IMR-90 (cell line): ENCODE results near the gene TBC1D22A. TPM values are rescaled to one million over a fixed set of nuclear protein-coding genes. Genes with fewer than 3 reads are reported as not detected.

ENCODE experiments used
- ATAC-seq: fragments of 200-7000 bp; cut with Tn5 transposase; 2 replicates; pipeline ENCODE4 v1.9.1; 2020; ENCODE audit warnings: low read depth, mild to moderate bottlenecking, moderate library complexity
- BruUV-seq: library from RNA; stranded (reverse); fragments of 400-500 nt; replicated peaks from 2 replicates; lab custom pipeline; 2021; lab: Mats Ljungman, UMichigan
- CTCF ChIA-PET: fragments of 300-600 bp; formaldehyde crosslinking; extraction: SDS; loops from one replicate; lab custom pipeline; 2021; ENCODE audit warnings: antibody characterized with exemption; lab: Yijun Ruan, JAX
- POLR2A ChIA-PET: fragments of 300-600 bp; sonication (Branson Sonifier 250); formaldehyde crosslinking; loops from one replicate; lab custom pipeline; 2022; ENCODE audit warnings: antibody characterized with exemption; ENCODE audit not compliant: unreplicated experiment; lab: Charles Lee
- DNase-seq: peaks from one replicate; pipeline ENCODE4 v3.0.0; 2013
- H2AFZ ChIP-seq: replicated peaks from 2 replicates; pipeline ENCODE3; 2013; ENCODE audit warnings: low read length, mild to moderate bottlenecking; ENCODE audit not compliant: poor library complexity
- H2AK5ac ChIP-seq: 2 replicates; pipeline ENCODE4 v1.6.1; 2013; ENCODE audit warnings: low read depth, low read length, inconsistent platforms
- H2AK9ac ChIP-seq: replicated peaks from 2 replicates; pipeline ENCODE3; 2013; ENCODE audit warnings: mild to moderate bottlenecking, low read depth, low read length, moderate library complexity; ENCODE audit not compliant: poor library complexity
- H2BK120ac ChIP-seq: 2 replicates; pipeline ENCODE4 v1.6.1; 2013; ENCODE audit warnings: low read depth, low read length, inconsistent platforms
- H2BK15ac ChIP-seq: 3 replicates; pipeline ENCODE4 v1.6.1; 2013; ENCODE audit warnings: low read depth, low read length, inconsistent platforms
- H2BK20ac ChIP-seq: 2 replicates; pipeline ENCODE4 v1.6.1; 2013; ENCODE audit warnings: low read depth, mild to moderate bottlenecking, inconsistent platforms, low read length, moderate library complexity
- H2BK5ac ChIP-seq: 2 replicates; pipeline ENCODE4 v1.6.1; 2013; ENCODE audit warnings: mild to moderate bottlenecking, low read depth, low read length, inconsistent platforms; ENCODE audit not compliant: poor library complexity, severe bottlenecking
- H3K14ac ChIP-seq: replicated peaks from 2 replicates; pipeline ENCODE4 v1.6.1; 2013; ENCODE audit warnings: low read depth, low read length, inconsistent platforms
- H3K18ac ChIP-seq: 2 replicates; pipeline ENCODE4 v1.6.1; 2013; ENCODE audit warnings: low read depth, low read length, control low read depth
- H3K23ac ChIP-seq: 2 replicates; pipeline ENCODE4 v1.6.1; 2013; ENCODE audit warnings: low read depth, low read length, inconsistent platforms
- H3K27ac ChIP-seq: 2 replicates; pipeline ENCODE4 v1.5.1; 2013; ENCODE audit warnings: mild to moderate bottlenecking, control low read depth, low read length; ENCODE audit not compliant: insufficient read depth
- H3K27me3 ChIP-seq: 2 replicates; pipeline ENCODE4 v1.6.1; 2013; ENCODE audit warnings: low read length; ENCODE audit not compliant: control insufficient read depth, insufficient read depth
- H3K36me3 ChIP-seq: 2 replicates; pipeline ENCODE4 v1.6.1; 2013; ENCODE audit warnings: low read length, mixed read lengths; ENCODE audit not compliant: control insufficient read depth, insufficient read depth
- H3K4ac ChIP-seq: 2 replicates; pipeline ENCODE4 v1.6.1; 2013; ENCODE audit warnings: low read depth, low read length, inconsistent platforms
- H3K4me1 ChIP-seq: 2 replicates; pipeline ENCODE4 v1.6.1; 2013; ENCODE audit warnings: low read length, mixed read lengths; ENCODE audit not compliant: control insufficient read depth, insufficient read depth
- H3K4me2 ChIP-seq: 2 replicates; pipeline ENCODE4 v1.6.1; 2013; ENCODE audit warnings: low read depth, mild to moderate bottlenecking, control low read depth, low read length, moderate library complexity
- H3K4me3 ChIP-seq: 2 replicates; pipeline ENCODE4 v1.5.1; 2013; ENCODE audit warnings: low read depth, mild to moderate bottlenecking, control low read depth, low read length, moderate library complexity; ENCODE audit not compliant: insufficient read depth
- H3K56ac ChIP-seq: 2 replicates; pipeline ENCODE4 v1.6.1; 2013; ENCODE audit warnings: low read length, inconsistent platforms; ENCODE audit not compliant: insufficient read depth; ENCODE audit errors: extremely low read depth
- H3K79me1 ChIP-seq, 2 experiments: 2 replicates each; pipeline ENCODE4 v1.6.1; 2013; ENCODE audit warnings: low read length in 2 of 2, inconsistent platforms in 1 of 2, low read depth in 1 of 2
- H3K9ac ChIP-seq: 2 replicates; pipeline ENCODE4 v1.6.1; 2013; ENCODE audit warnings: low read depth, low read length, control low read depth
- H3K9me1 ChIP-seq: 2 replicates; pipeline ENCODE4 v1.6.1; 2013; ENCODE audit warnings: low read length, inconsistent platforms; ENCODE audit not compliant: insufficient read depth
- H3K9me3 ChIP-seq: 2 replicates; pipeline ENCODE4 v1.6.1; 2013; ENCODE audit warnings: low read length; ENCODE audit not compliant: control insufficient read depth, insufficient read depth
- H4K20me1 ChIP-seq: 2 replicates; pipeline ENCODE4 v1.6.1; 2013; ENCODE audit warnings: low read length, inconsistent platforms; ENCODE audit not compliant: insufficient read depth
- H4K5ac ChIP-seq: 2 replicates; pipeline ENCODE4 v1.6.1; 2013; ENCODE audit warnings: mild to moderate bottlenecking, low read depth, low read length, control low read depth
- H4K8ac ChIP-seq, 2 experiments: 2 replicates each; pipeline ENCODE4 v1.6.1; 2013; ENCODE audit warnings: low read depth in 2 of 2, low read length in 2 of 2, control low read depth in 1 of 2, inconsistent platforms in 1 of 2
- H4K91ac ChIP-seq: 2 replicates; pipeline ENCODE4 v1.6.1; 2013; ENCODE audit warnings: low read depth, low read length, inconsistent platforms; ENCODE audit not compliant: insufficient read depth
- BHLHE40 ChIP-seq: fragments of 150-350 bp; IDR thresholded peaks from 2 replicates; pipeline ENCODE4 v1.6.1; 2016; ENCODE audit warnings: mild to moderate bottlenecking, low read depth, low read length
- CEBPB ChIP-seq: IDR thresholded peaks from 2 replicates; pipeline ENCODE4 v1.6.1; 2012; ENCODE audit warnings: low read depth, low read length, improper control_type of control experiment
- CTCF ChIP-seq: conservative IDR thresholded peaks from 2 replicates; pipeline ENCODE4 v1.5.1; 2012; ENCODE audit warnings: mild to moderate bottlenecking, low read depth, low read length, improper control_type of control experiment
- ELK1 ChIP-seq: fragments of 150-350 bp; IDR thresholded peaks from 2 replicates; pipeline ENCODE4 v1.6.1; 2016; ENCODE audit warnings: low read depth, mild to moderate bottlenecking, low read length, moderate library complexity, borderline replicate concordance
- FOS ChIP-seq: fragments of 150-350 bp; IDR thresholded peaks from 2 replicates; pipeline ENCODE4 v1.6.1; 2016; ENCODE audit warnings: low read depth, low read length
- MAFK ChIP-seq: IDR thresholded peaks from 2 replicates; pipeline ENCODE4 v1.6.1; 2012; ENCODE audit warnings: low read depth, low read length, improper control_type of control experiment
- MAZ ChIP-seq: IDR thresholded peaks from 2 replicates; pipeline ENCODE4 v1.6.1; 2012; ENCODE audit warnings: low read depth, mild to moderate bottlenecking, low read length, improper control_type of control experiment, moderate library complexity, borderline replicate concordance
- MXI1 ChIP-seq: IDR thresholded peaks from 2 replicates; pipeline ENCODE4 v1.6.1; 2012; ENCODE audit warnings: low read depth, mild to moderate bottlenecking, low read length, moderate library complexity, borderline replicate concordance
- POLR2A ChIP-seq: IDR thresholded peaks from 2 replicates; pipeline ENCODE4 v1.6.1; 2012; ENCODE audit warnings: mild to moderate bottlenecking, low read depth, low read length
- RAD21 ChIP-seq: IDR thresholded peaks from 2 replicates; pipeline ENCODE4 v1.6.1; 2012; ENCODE audit warnings: low read length, improper control_type of control experiment
- RCOR1 ChIP-seq: IDR thresholded peaks from 2 replicates; pipeline ENCODE4 v1.6.1; 2012; ENCODE audit warnings: mild to moderate bottlenecking, low read length, improper control_type of control experiment; ENCODE audit not compliant: insufficient replicate concordance
- RFX5 ChIP-seq: IDR thresholded peaks from 2 replicates; pipeline ENCODE4 v1.8.0; 2012; ENCODE audit warnings: low read depth, mild to moderate bottlenecking, low read length, moderate library complexity
- SMC3 ChIP-seq: fragments of 150-350 bp; IDR thresholded peaks from 2 replicates; pipeline ENCODE4 v1.6.1; 2016; ENCODE audit warnings: low read depth, mild to moderate bottlenecking, antibody characterized with exemption, low read length, moderate library complexity
- WGBS, 2 experiments: methylation state at CpG; one replicate each; pipeline versions ENCODE4 v1.1.5 to v1.1.7; 2013; ENCODE audit warnings: missing lambda C conversion rate in 2 of 2; ENCODE audit not compliant: insufficient read length in 1 of 2; ENCODE audit errors: extremely low coverage in 2 of 2; 5-methylcytosine and 5-hydroxymethylcytosine counted together
- dilution Hi-C: fragments of 300-500 bp; cut with HindIII; formaldehyde crosslinking; loops from one replicate; pipeline ENCODE4 v1.14.3; 2018; ENCODE audit warnings: low sequenced_read_pairs; ENCODE audit not compliant: unreplicated experiment
- in situ Hi-C: fragments of 300-500 bp; cut with MboI; formaldehyde crosslinking; loops from 3 replicates; pipeline ENCODE4 v1.14.3; 2019; ENCODE audit warnings: low sequenced_read_pairs, inconsistent platforms, mixed read lengths
- intact Hi-C: fragments of 100-400 bp; cut with micrococcal nuclease; formaldehyde crosslinking; loops from 2 replicates; pipeline ENCODE4 v1.10.0; 2022
- polyA plus RNA-seq, 3 experiments: library from polyadenylated mRNA; depleted of rRNA; stranded (reverse); fragments of >200 nt; gene quantifications; 2 replicates each; pipeline ENCODE4 v1.2.3, GENCODE V29; 2012; ENCODE audit warnings: low replicate concordance in 1 of 3
- total RNA-seq: library from RNA; depleted of rRNA; stranded (reverse); fragments of >200 nt; gene quantifications from 2 replicates; pipeline ENCODE4 v1.2.3, GENCODE V29; 2012

TBC1D22A gene
- total and polyA plus RNA-seq, 2 of the 4 experiments (the other 2 are of a cell fraction), result 9.0 to 16.7 TPM

- Histone ChIP-seq H3K18ac (no peak overlapping the region), H2AK9ac (no peak overlapping the region), H3K56ac (no peak overlapping the region), H4K5ac (no peak overlapping the region), H3K27ac (no peak overlapping the region), H2AFZ (no peak overlapping the region), H3K36me3 (no peaks in the 10 kb centered on the region), H2AK5ac (no peak overlapping the region), H3K23ac (no peak overlapping the region), H3K4me2 (no peak overlapping the region), H4K8ac (no peak overlapping the region), H3K14ac (no peak overlapping the region), H3K9me3 (no peaks in the 10 kb centered on the region), H2BK20ac (no peak overlapping the region), H3K9ac (no peak overlapping the region), H2BK120ac (no peak overlapping the region), H3K4ac (no peak overlapping the region), H3K9me1 (peaks cover 7% of the 10 kb centered on the region; the same call in 1 of the 2 replicates), H3K4me1 (no peaks in the 10 kb centered on the region; the same call in 1 of the 2 replicates), H3K4me3 (no peak overlapping the region), H3K27me3 (no peaks in the 10 kb centered on the region), H4K20me1 (peaks cover 23% of the 10 kb centered on the region), H4K91ac (no peak overlapping the region), H3K79me1 (peaks cover 40 to 78% of the 10 kb centered on the region in 2 experiments), H2BK5ac (no peak overlapping the region), H2BK15ac (no peak overlapping the region)
- no CpG with 5 or more reads among the region's 3 CpGs for WGBS, 2 experiments
- BruUV-seq, result no TSS peak
- CTCF ChIA-PET, result no interaction called here
- in situ Hi-C loops, result no loop called here
- intact Hi-C loops, result no loop called here
- POLR2A ChIA-PET, result no interaction called here
- DNase-seq, result peak; percentile 14
- dilution Hi-C loops, result no loop called here
- no peak for ATAC-seq
- TF ChIP-seq ELK1 (no peak), MAFK (no peak), CEBPB (no peak), CTCF (no peak), RFX5 (no peak), POLR2A (no peak), RCOR1 (no peak), MAZ (no peak), RAD21 (no peak), MXI1 (no peak), FOS (no peak), BHLHE40 (no peak), SMC3 (no peak)
Measured at GRCh38 chr22:46783721-46784120, 21.3 kb downstream of the TBC1D22A start.
